SK-N-SH (cell line): ENCODE measurements around the gene TAC4.

Source experiments
- CTCF ChIP-seq: fragments of 200-600 bp; sonication (generic); IDR thresholded peaks from 2 replicates; pipeline ENCODE4 v1.6.1; 2017; ENCODE audit warnings: antibody characterized with exemption, mild to moderate bottlenecking, moderate library complexity
- GABPA ChIP-seq: IDR thresholded peaks from 2 replicates; pipeline ENCODE4 v1.4.0; 2012; ENCODE audit warnings: low read depth, mild to moderate bottlenecking
- JUND ChIP-seq: IDR thresholded peaks from 2 replicates; pipeline ENCODE4 v1.4.0; 2012
- POLR2AphosphoS5 ChIP-seq: IDR thresholded peaks from 2 replicates; pipeline ENCODE4 v1.6.1; 2012; ENCODE audit warnings: low read depth, low read length
- RFX5 ChIP-seq: IDR thresholded peaks from 2 replicates; pipeline ENCODE4 v1.6.1; 2012; ENCODE audit warnings: mild to moderate bottlenecking, improper control_type of control experiment, low read length
- SMC3 ChIP-seq: IDR thresholded peaks from 2 replicates; pipeline ENCODE4 v1.6.1; 2012; ENCODE audit warnings: low read depth, low read length, improper control_type of control experiment
- TAF1 ChIP-seq: IDR thresholded peaks from 2 replicates; pipeline ENCODE4 v1.6.1; 2012; ENCODE audit warnings: low read depth, mild to moderate bottlenecking, low read length, moderate library complexity, borderline replicate concordance
- TCF12 ChIP-seq: IDR thresholded peaks from 2 replicates; pipeline ENCODE4 v1.4.0; 2012

- TF ChIP-seq POLR2AphosphoS5 (no peak), SMC3 (no peak), CTCF (no peak), TAF1 (no peak), JUND (no peak), GABPA (no peak), RFX5 (no peak), TCF12 (no peak)
Measured at GRCh38 chr17:49873926-49874325, 26.1 kb upstream of the TAC4 start.
